CD4-positive, alpha-beta T cell treated with Interferon gamma for 1 hour (primary cell): Measurements from ENCODE around the gene SPPL2C.
A peak's percentile ranks its signal among the peaks of the same experiment; 100 is the strongest.

Experiments used
- DNase-seq: peaks from one replicate; pipeline ENCODE4 v3.0.0-alpha.2; 2020

Gene SPPL2C

GRCh38 chr17:45886852-45887251, 42.2 kb downstream of the SPPL2C start:
- no peak for DNase-seq

GRCh38 chr17:45888392-45888791, 43.7 kb downstream of the SPPL2C start:
- DNase-seq: no peak

- no peak for DNase-seq
Measured at GRCh38 chr17:45889579-45889978, 44.9 kb downstream of the SPPL2C start.

- DNase-seq: no peak
Measured at GRCh38 chr17:45893725-45894021, 49.0 kb downstream of the SPPL2C start.

- peak; percentile 85 for DNase-seq
Measured at GRCh38 chr17:45894022-45894784, 49.5 kb downstream of the SPPL2C start, which contains the start of gene MAPT. Gene MAPT, plus strand, starts transcription at chr17:45894554. Its CDS starts 67,784 bp downstream, at chr17:45962338.

- DNase-seq: peak; percentile 14
Measured at GRCh38 chr17:45895304-45895968, 50.8 kb downstream of the SPPL2C start.

- no peak for DNase-seq
Measured at GRCh38 chr17:45895969-45896785, 51.5 kb downstream of the SPPL2C start.
